ENCODE data around the gene ANO7. TPM values are rescaled to one million over a fixed set of nuclear protein-coding genes. Genes with fewer than 3 reads are reported as not detected.

Gene ANO7
- polyA plus RNA-seq, 1 donor from 2014 or later = not detected

DNA sequence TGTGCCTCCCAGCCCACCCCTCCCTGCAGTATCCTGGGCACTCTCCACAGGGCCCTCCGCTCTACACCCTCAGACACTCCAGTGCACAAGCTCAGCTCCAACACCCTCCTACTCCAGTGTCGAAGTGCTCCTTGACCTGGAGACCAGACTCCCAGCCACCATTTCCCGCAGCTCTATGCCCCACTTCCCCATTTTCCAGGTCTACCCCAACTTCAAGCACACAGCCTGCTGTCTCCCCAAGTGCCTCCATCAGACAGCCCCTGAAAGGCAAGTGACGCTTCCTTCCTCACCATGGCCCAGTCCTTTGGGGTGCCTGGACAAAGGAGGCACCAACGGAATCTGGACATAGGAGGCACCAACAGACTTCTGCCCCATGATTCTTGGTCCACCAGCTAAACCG is 46.4 kb upstream of the ANO7 start:
- H3K79me2 ChIP-seq (replicated peaks; ENCODE audit: insufficient read depth, low read length) = no peaks in the 10 kb centered on the region
- H3F3A ChIP-seq (ENCODE audit: insufficient read depth, low read length, poor library complexity, severe bottlenecking) = no peaks in the 10 kb centered on the region
- H3K4me2 ChIP-seq (ENCODE audit: low read length) = no peak overlapping the region
- H2AFZ ChIP-seq (ENCODE audit: low read depth, low read length) = no peak overlapping the region
- H3K9me2 ChIP-seq (ENCODE audit: insufficient read depth, low read length) = no peaks in the 10 kb centered on the region
- H4K20me1 ChIP-seq (ENCODE audit: insufficient read depth) = no peaks in the 10 kb centered on the region
- H3K9me3 ChIP-seq (ENCODE audit: low read length) = no peaks in the 10 kb centered on the region
- no peaks in the 10 kb centered on the region for H3K36me3 ChIP-seq (ENCODE audit: insufficient read depth, low read length)
- no peak overlapping the region for H3K9ac ChIP-seq (ENCODE audit: low read length)
- H3K4me3 ChIP-seq (ENCODE audit: low read length) = no peak overlapping the region
- no peaks in the 10 kb centered on the region for H3K27me3 ChIP-seq (ENCODE audit: insufficient read depth, low read depth, low read length)
- no peak overlapping the region for H3K27ac ChIP-seq (ENCODE audit: low read length)
- no peak for TF ChIP-seq RAD21 (conservative IDR thresholded peaks at IDR 0.05)
- TF ChIP-seq, protein P1, sequence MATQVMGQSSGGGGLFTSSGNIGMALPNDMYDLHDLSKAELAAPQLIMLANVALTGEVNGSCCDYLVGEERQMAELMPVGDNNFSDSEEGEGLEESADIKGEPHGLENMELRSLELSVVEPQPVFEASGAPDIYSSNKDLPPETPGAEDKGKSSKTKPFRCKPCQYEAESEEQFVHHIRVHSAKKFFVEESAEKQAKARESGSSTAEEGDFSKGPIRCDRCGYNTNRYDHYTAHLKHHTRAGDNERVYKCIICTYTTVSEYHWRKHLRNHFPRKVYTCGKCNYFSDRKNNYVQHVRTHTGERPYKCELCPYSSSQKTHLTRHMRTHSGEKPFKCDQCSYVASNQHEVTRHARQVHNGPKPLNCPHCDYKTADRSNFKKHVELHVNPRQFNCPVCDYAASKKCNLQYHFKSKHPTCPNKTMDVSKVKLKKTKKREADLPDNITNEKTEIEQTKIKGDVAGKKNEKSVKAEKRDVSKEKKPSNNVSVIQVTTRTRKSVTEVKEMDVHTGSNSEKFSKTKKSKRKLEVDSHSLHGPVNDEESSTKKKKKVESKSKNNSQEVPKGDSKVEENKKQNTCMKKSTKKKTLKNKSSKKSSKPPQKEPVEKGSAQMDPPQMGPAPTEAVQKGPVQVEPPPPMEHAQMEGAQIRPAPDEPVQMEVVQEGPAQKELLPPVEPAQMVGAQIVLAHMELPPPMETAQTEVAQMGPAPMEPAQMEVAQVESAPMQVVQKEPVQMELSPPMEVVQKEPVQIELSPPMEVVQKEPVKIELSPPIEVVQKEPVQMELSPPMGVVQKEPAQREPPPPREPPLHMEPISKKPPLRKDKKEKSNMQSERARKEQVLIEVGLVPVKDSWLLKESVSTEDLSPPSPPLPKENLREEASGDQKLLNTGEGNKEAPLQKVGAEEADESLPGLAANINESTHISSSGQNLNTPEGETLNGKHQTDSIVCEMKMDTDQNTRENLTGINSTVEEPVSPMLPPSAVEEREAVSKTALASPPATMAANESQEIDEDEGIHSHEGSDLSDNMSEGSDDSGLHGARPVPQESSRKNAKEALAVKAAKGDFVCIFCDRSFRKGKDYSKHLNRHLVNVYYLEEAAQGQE (IDR thresholded peaks at IDR 0.05; ENCODE audit: borderline replicate concordance) = no peak
- no peak for TF ChIP-seq EZH2 (IDR thresholded peaks at IDR 0.05; ENCODE audit: borderline replicate concordance, insufficient read depth, low read length, poor library complexity, severe bottlenecking)
- TF ChIP-seq TAF1 (IDR thresholded peaks at IDR 0.05; ENCODE audit: low read depth) = no peak
- no peak for TF ChIP-seq POLR2AphosphoS5 (IDR thresholded peaks at IDR 0.05)
- no peak for TF ChIP-seq EP300 (conservative IDR thresholded peaks at IDR 0.05; ENCODE audit: poor library complexity, severe bottlenecking)
- no peak for TF ChIP-seq MXI1 (conservative IDR thresholded peaks at IDR 0.05; ENCODE audit: poor library complexity, severe bottlenecking)
- no peak for TF ChIP-seq SMC3 (conservative IDR thresholded peaks at IDR 0.05; ENCODE audit: poor library complexity)
- TF ChIP-seq CTCF (IDR thresholded peaks at IDR 0.05; ENCODE audit: poor library complexity, severe bottlenecking) = no peak

- Histone ChIP-seq H3K36me3 (ENCODE audit: insufficient read depth, low read length) (no peaks in the 10 kb centered on the region), H4K20me1 (ENCODE audit: insufficient read depth) (no peaks in the 10 kb centered on the region), H3K27ac (ENCODE audit: low read length) (no peak overlapping the region), H3K9me2 (ENCODE audit: insufficient read depth, low read length) (no peaks in the 10 kb centered on the region), H3K9me3 (ENCODE audit: low read length) (no peaks in the 10 kb centered on the region), H3K27me3 (ENCODE audit: insufficient read depth, low read depth, low read length) (no peaks in the 10 kb centered on the region), H3F3A (ENCODE audit: insufficient read depth, low read length, poor library complexity, severe bottlenecking) (no peaks in the 10 kb centered on the region), H2AFZ (ENCODE audit: low read depth, low read length) (no peak overlapping the region), H3K79me2 (replicated peaks; ENCODE audit: insufficient read depth, low read length) (no peaks in the 10 kb centered on the region), H3K4me2 (ENCODE audit: low read length) (no peak overlapping the region), H3K4me3 (ENCODE audit: low read length) (no peak overlapping the region), H3K9ac (ENCODE audit: low read length) (no peak overlapping the region)
- TF ChIP-seq MXI1 (conservative IDR thresholded peaks at IDR 0.05; ENCODE audit: poor library complexity, severe bottlenecking) (no peak), SMC3 (conservative IDR thresholded peaks at IDR 0.05; ENCODE audit: poor library complexity) (no peak), RAD21 (conservative IDR thresholded peaks at IDR 0.05) (no peak), EP300 (conservative IDR thresholded peaks at IDR 0.05; ENCODE audit: poor library complexity, severe bottlenecking) (no peak), POLR2AphosphoS5 (IDR thresholded peaks at IDR 0.05) (no peak), EZH2 (IDR thresholded peaks at IDR 0.05; ENCODE audit: borderline replicate concordance, insufficient read depth, low read length, poor library complexity, severe bottlenecking) (no peak), CTCF (IDR thresholded peaks at IDR 0.05; ENCODE audit: poor library complexity, severe bottlenecking) (no peak), TAF1 (IDR thresholded peaks at IDR 0.05; ENCODE audit: low read depth) (no peak)
- TF ChIP-seq, protein P1 (IDR thresholded peaks at IDR 0.05; ENCODE audit: borderline replicate concordance) = no peak
These were observed 45.9 kb upstream of the ANO7 start for GRCh38 chr2:241142593-241142992.

All from neural cell (in vitro differentiated cells).